ENCODE data around the gene ENPP3. TPM values are rescaled to one million over a fixed set of nuclear protein-coding genes. Genes with fewer than 3 reads are reported as not detected.

ENPP3 gene
- polyA plus RNA-seq, 3 donors, result not detected

GRCh38 chr6:131652472-131652871 is 15.4 kb downstream of the ENPP3 start:
- H3K4me3 ChIP-seq (replicated peaks in 1 of 3; ENCODE audit: low read depth in 2 of 3, low read length in 3 of 3), result no peak overlapping the region
- no peak overlapping the region for H3K4me2 ChIP-seq (replicated peaks; ENCODE audit: extremely low read depth, low read length, poor library complexity, severe bottlenecking)
- Mint-ChIP-seq H3K4me3 (no peak overlapping the region), H3K27ac (no peak overlapping the region), H3K9me3 (peaks cover 0 to 4% (median 0%) of the 10 kb centered on the region in 7 donors), H3K27me3 (ENCODE audit: low read depth in 3 of 3) (peaks cover 0 to 2% (median 0%) of the 10 kb centered on the region in 3 donors), H3K36me3 (no peaks in the 10 kb centered on the region), H3K4me1 (no peaks in the 10 kb centered on the region)
- 77% methylated on average over 5 of the region's 5 CpGs for WGBS (ENCODE audit: insufficient coverage)
- no peak for DNase-seq
- no peaks in the 10 kb centered on the region for H4K20me1 ChIP-seq (ENCODE audit: insufficient read depth, low read length)
- H3K9ac ChIP-seq (ENCODE audit: insufficient read depth, low read length, poor library complexity, severe bottlenecking), result no peak overlapping the region
- H3K79me2 ChIP-seq (ENCODE audit: insufficient read depth, low read length), result no peaks in the 10 kb centered on the region
- H3K4me1 ChIP-seq (ENCODE audit: control insufficient read depth in 1 of 2, insufficient read depth in 2 of 2, low read length in 2 of 2), result no peaks in the 10 kb centered on the region
- no peaks in the 10 kb centered on the region for H3K27me3 ChIP-seq (ENCODE audit: control insufficient read depth in 2 of 2, insufficient read depth in 2 of 2, low read length in 2 of 2)
- intact Hi-C loops (cut with micrococcal nuclease), result no loop called here
- TF ChIP-seq CTCF (IDR thresholded peaks at IDR 0.05), result no peak
- H2AFZ ChIP-seq (ENCODE audit: insufficient read depth, low read depth, low read length, poor library complexity, severe bottlenecking), result no peak overlapping the region
- no peaks in the 10 kb centered on the region for H3K36me3 ChIP-seq (replicated peaks in 1 of 2; ENCODE audit: control insufficient read depth in 1 of 2, insufficient read depth in 2 of 2, low read length in 2 of 2)
- no peaks in the 10 kb centered on the region for H3K9me3 ChIP-seq (replicated peaks in 1 of 2; ENCODE audit: control insufficient read depth in 1 of 2, insufficient read depth in 1 of 2, low read length in 2 of 2)
- no peak overlapping the region for H3K27ac ChIP-seq (ENCODE audit: low read depth in 1 of 2, low read length in 2 of 2)

GRCh38 chr6:131654326-131654725 is 17.2 kb downstream of the ENPP3 start:
- Histone ChIP-seq H3K4me2 (replicated peaks; ENCODE audit: extremely low read depth, low read length, poor library complexity, severe bottlenecking) (no peak overlapping the region), H2AFZ (ENCODE audit: insufficient read depth, low read depth, low read length, poor library complexity, severe bottlenecking) (no peak overlapping the region), H3K9ac (ENCODE audit: insufficient read depth, low read length, poor library complexity, severe bottlenecking) (no peak overlapping the region), H3K4me1 (ENCODE audit: control insufficient read depth in 1 of 2, insufficient read depth in 2 of 2, low read length in 2 of 2) (no peaks in the 10 kb centered on the region), H3K36me3 (replicated peaks in 1 of 2; ENCODE audit: control insufficient read depth in 1 of 2, insufficient read depth in 2 of 2, low read length in 2 of 2) (no peaks in the 10 kb centered on the region), H3K27ac (ENCODE audit: low read depth in 1 of 2, low read length in 2 of 2) (no peak overlapping the region), H3K27me3 (ENCODE audit: control insufficient read depth in 2 of 2, insufficient read depth in 2 of 2, low read length in 2 of 2) (no peaks in the 10 kb centered on the region), H3K9me3 (replicated peaks in 1 of 2; ENCODE audit: control insufficient read depth in 1 of 2, insufficient read depth in 1 of 2, low read length in 2 of 2) (no peaks in the 10 kb centered on the region), H3K4me3 (replicated peaks in 1 of 3; ENCODE audit: low read depth in 2 of 3, low read length in 3 of 3) (no peak overlapping the region), H3K79me2 (ENCODE audit: insufficient read depth, low read length) (no peaks in the 10 kb centered on the region), H4K20me1 (ENCODE audit: insufficient read depth, low read length) (no peaks in the 10 kb centered on the region)
- peaks cover 0 to 3% (median 0%) of the 10 kb centered on the region in 3 donors for H3K27me3 Mint-ChIP-seq (ENCODE audit: low read depth in 3 of 3)
- no peak for TF ChIP-seq CTCF (IDR thresholded peaks at IDR 0.05)
- DNase-seq, result no peak
- 90% methylated on average over 2 of the region's 3 CpGs for WGBS (ENCODE audit: insufficient coverage)
- no peaks in the 10 kb centered on the region for H3K36me3 Mint-ChIP-seq
- no peak overlapping the region for H3K4me3 Mint-ChIP-seq
- no peaks in the 10 kb centered on the region for H3K4me1 Mint-ChIP-seq
- H3K27ac Mint-ChIP-seq, result no peak overlapping the region
- intact Hi-C loops (cut with micrococcal nuclease), result no loop called here
- peaks cover 0 to 4% (median 0%) of the 10 kb centered on the region in 7 donors for H3K9me3 Mint-ChIP-seq

Data from CD14-positive monocyte (primary cell).